ENCODE measurements around the gene PDCD4.

The PDCD4 gene

GRCh38 chr10:110931769-110932381 lies 60.1 kb downstream of the PDCD4 start:
- TF ChIP-seq CTCF (IDR thresholded peaks at IDR 0.05; ENCODE audit: low read depth, low read length, missing control alignments), result no peak
- no peak overlapping the region for H3K4me3 ChIP-seq (ENCODE audit: low read depth, low read length)
- no peak for DNase-seq (ENCODE audit: low read depth)

- H3K4me3 ChIP-seq (ENCODE audit: low read depth, low read length), result no peak overlapping the region
- TF ChIP-seq CTCF (IDR thresholded peaks at IDR 0.05; ENCODE audit: low read depth, low read length, missing control alignments), result no peak
- no peak for DNase-seq (ENCODE audit: low read depth)
Measured at GRCh38 chr10:110932505-110933180, 60.9 kb downstream of the PDCD4 start.

- TF ChIP-seq CTCF (IDR thresholded peaks at IDR 0.05; ENCODE audit: low read depth, low read length, missing control alignments), result no peak
- DNase-seq (ENCODE audit: low read depth), result no peak
- no peak overlapping the region for H3K4me3 ChIP-seq (ENCODE audit: low read depth, low read length)
Measured at GRCh38 chr10:110936757-110937156, 65.0 kb downstream of the PDCD4 start.

- no peak overlapping the region for H3K4me3 ChIP-seq (ENCODE audit: low read depth, low read length)
- no peak for DNase-seq (ENCODE audit: low read depth)
- no peak for TF ChIP-seq CTCF (IDR thresholded peaks at IDR 0.05; ENCODE audit: low read depth, low read length, missing control alignments)
Measured at GRCh38 chr10:110939419-110939818, 67.7 kb downstream of the PDCD4 start.

GRCh38 chr10:110944792-110945396 lies 73.2 kb downstream of the PDCD4 start:
- DNase-seq (ENCODE audit: low read depth), result no peak
- TF ChIP-seq CTCF (IDR thresholded peaks at IDR 0.05; ENCODE audit: low read depth, low read length, missing control alignments), result no peak
- H3K4me3 ChIP-seq (ENCODE audit: low read depth, low read length), result no peak overlapping the region

- no peak overlapping the region for H3K4me3 ChIP-seq (ENCODE audit: low read depth, low read length)
- TF ChIP-seq CTCF (IDR thresholded peaks at IDR 0.05; ENCODE audit: low read depth, low read length, missing control alignments), result no peak
- DNase-seq (ENCODE audit: low read depth), result no peak
Measured at GRCh38 chr10:110946496-110946895, 74.8 kb downstream of the PDCD4 start.
